HEK293 (cell line): ENCODE data around the gene HOOK1.

Source experiments
- CTCF ChIA-PET: fragments of 350-600 bp; formaldehyde crosslinking; extraction: SDS; loops from one replicate; lab custom pipeline; 2021; ENCODE audit warnings: antibody characterized with exemption; lab: Yijun Ruan, JAX
- POLR2A ChIA-PET: fragments of 300-600 bp; formaldehyde crosslinking; extraction: SDS; loops from one replicate; lab custom pipeline; 2020; ENCODE audit warnings: antibody characterized with exemption, inconsistent platforms; lab: Yijun Ruan, JAX
- H3K27ac ChIP-seq: fragments of 200-500 bp; sonication (Bioruptor generic); 2 replicates; pipeline ENCODE4 v1.5.1; 2014; ENCODE audit warnings: low read depth, low read length, control low read depth, inconsistent platforms; ENCODE audit errors: extremely low read depth
- H3K36me3 ChIP-seq, 2 experiments: fragments of 200-500 bp in 1 of 2; sonication (Bioruptor generic) in 1 of 2; 1 replicate in 1 of 2; 2 replicates in 1 of 2; pipeline ENCODE4 v1.5.1; 2014 to 2017; ENCODE audit warnings: inconsistent platforms in 2 of 2, low read length in 2 of 2; ENCODE audit not compliant: control insufficient read depth in 2 of 2, insufficient read depth in 1 of 2
- H3K4me1 ChIP-seq: fragments of 200-500 bp; sonication (Bioruptor generic); 2 replicates; pipeline ENCODE4 v1.5.1; 2014; ENCODE audit warnings: mild to moderate bottlenecking, low read length, inconsistent platforms; ENCODE audit not compliant: control insufficient read depth, insufficient read depth
- H3K4me3 ChIP-seq: 2 replicates; pipeline ENCODE4 v1.5.1; 2011; ENCODE audit warnings: low read depth, mild to moderate bottlenecking, control low read depth, low read length, moderate library complexity
- H3K9me3 ChIP-seq: fragments of 200-500 bp; sonication (Bioruptor generic); 2 replicates; pipeline ENCODE4 v1.5.1; 2014; ENCODE audit warnings: low read depth, low read length, inconsistent platforms; ENCODE audit not compliant: control insufficient read depth, insufficient read depth
- OSR2 ChIP-seq: fragments of 450-650 bp; formaldehyde crosslinking; IDR thresholded peaks from 2 replicates; pipeline ENCODE4 v1.5.1; 2016; ENCODE audit warnings: missing biosample characterization, missing genetic modification characterization
- PRDM1 ChIP-seq: fragments of 450-650 bp; formaldehyde crosslinking; IDR thresholded peaks from 2 replicates; pipeline ENCODE4; 2016; ENCODE audit warnings: missing biosample characterization, missing genetic modification characterization
- ZBTB17 ChIP-seq: fragments of 450-650 bp; formaldehyde crosslinking; IDR thresholded peaks from 2 replicates; pipeline ENCODE4 v1.5.1; 2016; ENCODE audit warnings: missing biosample characterization, missing genetic modification characterization
- ZFP41 ChIP-seq: fragments of 450-650 bp; formaldehyde crosslinking; IDR thresholded peaks from 2 replicates; pipeline ENCODE4 v1.5.1; 2016; ENCODE audit warnings: missing biosample characterization, missing genetic modification characterization, borderline replicate concordance
- ZIC2 ChIP-seq: fragments of 450-650 bp; formaldehyde crosslinking; IDR thresholded peaks from 2 replicates; pipeline ENCODE4 v1.5.1; 2016; ENCODE audit warnings: missing biosample characterization, missing genetic modification characterization
- ZNF2 ChIP-seq: fragments of 450-650 bp; formaldehyde crosslinking; IDR thresholded peaks from 2 replicates; pipeline ENCODE4 v1.5.1; 2016; ENCODE audit warnings: missing biosample characterization, missing genetic modification characterization
- ZNF350 ChIP-seq: fragments of 450-650 bp; formaldehyde crosslinking; IDR thresholded peaks from 2 replicates; pipeline ENCODE4 v1.5.0; 2017; ENCODE audit warnings: missing biosample characterization, mild to moderate bottlenecking, missing genetic modification characterization
- ZNF529 ChIP-seq: fragments of 450-650 bp; formaldehyde crosslinking; IDR thresholded peaks from 2 replicates; pipeline ENCODE4 v1.5.1; 2017; ENCODE audit warnings: missing genetic modification characterization, missing biosample characterization; ENCODE audit not compliant: insufficient replicate concordance
- ZNF677 ChIP-seq: fragments of 450-650 bp; IDR thresholded peaks from 2 replicates; pipeline ENCODE4 v1.5.0; 2018; ENCODE audit warnings: missing biosample characterization, mild to moderate bottlenecking, missing genetic modification characterization, moderate library complexity
- ZNF707 ChIP-seq: fragments of 450-650 bp; formaldehyde crosslinking; IDR thresholded peaks from 2 replicates; pipeline ENCODE4 v1.5.1; 2016; ENCODE audit warnings: missing biosample characterization, missing genetic modification characterization
- ZNF768 ChIP-seq: fragments of 450-650 bp; formaldehyde crosslinking; IDR thresholded peaks from 2 replicates; pipeline ENCODE4 v1.5.1; 2018; ENCODE audit warnings: missing biosample characterization, mild to moderate bottlenecking, missing genetic modification characterization
- ZNF792 ChIP-seq: fragments of 450-650 bp; formaldehyde crosslinking; IDR thresholded peaks from 2 replicates; pipeline ENCODE4 v1.5.1; 2016; ENCODE audit warnings: missing biosample characterization, missing genetic modification characterization
- TF ChIP-seq, protein P1 (sequence below): fragments of 450-650 bp; formaldehyde crosslinking; IDR thresholded peaks from 2 replicates; pipeline ENCODE4 v1.5.1; 2016; ENCODE audit warnings: missing biosample characterization, missing genetic modification characterization, low read depth
- TF ChIP-seq, protein P2 (sequence below): fragments of 450-650 bp; formaldehyde crosslinking; IDR thresholded peaks from 2 replicates; pipeline ENCODE4 v1.5.1; 2016; ENCODE audit warnings: missing biosample characterization, missing genetic modification characterization
- TF ChIP-seq, protein P3 (sequence below): fragments of 450-650 bp; formaldehyde crosslinking; IDR thresholded peaks from 2 replicates; pipeline ENCODE4 v1.5.1; 2016; ENCODE audit warnings: missing biosample characterization, missing genetic modification characterization, borderline replicate concordance
- TF ChIP-seq, protein P4 (sequence below): fragments of 450-650 bp; formaldehyde crosslinking; IDR thresholded peaks from 2 replicates; pipeline ENCODE4 v1.5.1; 2016; ENCODE audit warnings: missing biosample characterization, missing genetic modification characterization
- TF ChIP-seq, protein P5 (sequence below): IDR thresholded peaks from 2 replicates; pipeline ENCODE4 v1.6.1; 2011; ENCODE audit warnings: mild to moderate bottlenecking, low read depth, low read length, borderline replicate concordance

Gene HOOK1

DNA sequence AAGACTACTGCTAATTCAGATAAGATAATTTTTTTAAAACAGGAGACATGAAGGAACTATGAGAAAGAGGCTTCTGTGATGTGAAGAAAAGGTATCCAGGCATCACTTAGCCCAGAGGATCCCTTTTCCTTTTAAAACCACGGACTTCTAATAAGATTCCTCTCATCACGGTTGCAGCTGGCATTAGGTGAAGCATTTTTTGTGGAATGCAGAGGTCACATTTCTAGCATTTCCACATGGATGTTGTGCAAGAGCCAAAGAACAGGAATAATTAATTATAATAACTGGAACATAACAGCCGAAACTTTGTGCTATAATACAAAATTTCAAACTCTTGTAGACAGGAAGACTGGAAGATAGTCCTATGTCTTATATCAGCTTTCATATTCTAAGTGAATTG is 84.2 kb downstream of the HOOK1 start:
- Histone ChIP-seq H3K9me3 (no peaks in the 10 kb centered on the region), H3K27ac (no peak overlapping the region), H3K36me3 (no peaks in the 10 kb centered on the region), H3K4me3 (no peak overlapping the region), H3K4me1 (no peaks in the 10 kb centered on the region)
- TF ChIP-seq ZNF529 (tag by site-specific recombination) (no peak), ZNF677 (tag by site-specific recombination) (no peak), ZFP41 (tag by site-specific recombination) (no peak), ZBTB17 (tag by site-specific recombination) (no peak), ZNF2 (no peak), OSR2 (tag by site-specific recombination) (no peak), ZIC2 (tag by site-specific recombination) (no peak), ZNF768 (tag by site-specific recombination) (no peak), ZNF707 (tag by site-specific recombination) (no peak)
- TF ChIP-seq, protein P1, sequence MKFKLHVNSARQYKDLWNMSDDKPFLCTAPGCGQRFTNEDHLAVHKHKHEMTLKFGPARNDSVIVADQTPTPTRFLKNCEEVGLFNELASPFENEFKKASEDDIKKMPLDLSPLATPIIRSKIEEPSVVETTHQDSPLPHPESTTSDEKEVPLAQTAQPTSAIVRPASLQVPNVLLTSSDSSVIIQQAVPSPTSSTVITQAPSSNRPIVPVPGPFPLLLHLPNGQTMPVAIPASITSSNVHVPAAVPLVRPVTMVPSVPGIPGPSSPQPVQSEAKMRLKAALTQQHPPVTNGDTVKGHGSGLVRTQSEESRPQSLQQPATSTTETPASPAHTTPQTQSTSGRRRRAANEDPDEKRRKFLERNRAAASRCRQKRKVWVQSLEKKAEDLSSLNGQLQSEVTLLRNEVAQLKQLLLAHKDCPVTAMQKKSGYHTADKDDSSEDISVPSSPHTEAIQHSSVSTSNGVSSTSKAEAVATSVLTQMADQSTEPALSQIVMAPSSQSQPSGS (tag by site-specific recombination): no peak
- TF ChIP-seq, protein P2, sequence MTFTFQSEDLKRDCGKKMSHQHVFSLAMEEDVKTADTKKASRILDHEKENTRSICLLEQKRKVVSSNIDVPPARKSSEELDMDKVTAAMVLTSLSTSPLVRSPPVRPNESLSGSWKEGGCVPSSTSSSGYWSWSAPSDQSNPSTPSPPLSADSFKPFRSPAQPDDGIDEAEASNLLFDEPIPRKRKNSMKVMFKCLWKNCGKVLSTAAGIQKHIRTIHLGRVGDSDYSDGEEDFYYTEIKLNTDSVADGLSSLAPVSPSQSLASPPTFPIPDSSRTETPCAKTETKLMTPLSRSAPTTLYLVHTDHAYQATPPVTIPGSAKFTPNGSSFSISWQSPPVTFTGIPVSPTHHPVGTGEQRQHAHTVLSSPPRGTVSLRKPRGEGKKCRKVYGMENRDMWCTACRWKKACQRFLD: no peak
- POLR2A ChIA-PET: no interaction called here
- CTCF ChIA-PET: interaction anchor here (0.6 to 1.8 kb wide), 2 partner anchors 48 to 50 kb away, joined by 3 to 8 read pairs; no protein-coding TSS in a partner anchor

DNA sequence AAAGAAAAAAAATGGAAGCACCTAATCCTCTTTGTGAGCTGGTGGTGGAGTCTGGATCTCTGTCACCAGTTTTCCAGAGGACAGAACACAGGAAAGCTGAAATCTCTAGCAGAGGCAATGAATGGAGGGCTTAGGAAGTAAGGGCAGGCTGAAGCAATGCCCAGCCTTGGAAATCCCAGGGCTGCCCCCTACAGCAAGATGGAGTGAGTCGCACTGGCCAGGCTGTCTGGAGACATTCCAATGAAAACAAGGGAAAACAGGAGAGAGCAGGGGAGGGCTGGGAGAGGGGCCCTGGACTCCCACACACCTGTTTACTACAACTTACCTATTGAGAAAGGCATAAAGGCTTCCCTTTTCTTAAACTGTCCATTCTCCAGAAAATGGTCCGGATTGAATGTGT is 85.9 kb downstream of the HOOK1 start:
- POLR2A ChIA-PET: no interaction called here
- TF ChIP-seq, protein P3, sequence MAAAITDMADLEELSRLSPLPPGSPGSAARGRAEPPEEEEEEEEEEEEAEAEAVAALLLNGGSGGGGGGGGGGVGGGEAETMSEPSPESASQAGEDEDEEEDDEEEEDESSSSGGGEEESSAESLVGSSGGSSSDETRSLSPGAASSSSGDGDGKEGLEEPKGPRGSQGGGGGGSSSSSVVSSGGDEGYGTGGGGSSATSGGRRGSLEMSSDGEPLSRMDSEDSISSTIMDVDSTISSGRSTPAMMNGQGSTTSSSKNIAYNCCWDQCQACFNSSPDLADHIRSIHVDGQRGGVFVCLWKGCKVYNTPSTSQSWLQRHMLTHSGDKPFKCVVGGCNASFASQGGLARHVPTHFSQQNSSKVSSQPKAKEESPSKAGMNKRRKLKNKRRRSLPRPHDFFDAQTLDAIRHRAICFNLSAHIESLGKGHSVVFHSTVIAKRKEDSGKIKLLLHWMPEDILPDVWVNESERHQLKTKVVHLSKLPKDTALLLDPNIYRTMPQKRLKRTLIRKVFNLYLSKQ (tag by site-specific recombination): no peak
- TF ChIP-seq ZNF350 (no peak), PRDM1 (tag by site-specific recombination) (no peak), ZNF792 (tag by site-specific recombination) (no peak)
- TF ChIP-seq, protein P4, sequence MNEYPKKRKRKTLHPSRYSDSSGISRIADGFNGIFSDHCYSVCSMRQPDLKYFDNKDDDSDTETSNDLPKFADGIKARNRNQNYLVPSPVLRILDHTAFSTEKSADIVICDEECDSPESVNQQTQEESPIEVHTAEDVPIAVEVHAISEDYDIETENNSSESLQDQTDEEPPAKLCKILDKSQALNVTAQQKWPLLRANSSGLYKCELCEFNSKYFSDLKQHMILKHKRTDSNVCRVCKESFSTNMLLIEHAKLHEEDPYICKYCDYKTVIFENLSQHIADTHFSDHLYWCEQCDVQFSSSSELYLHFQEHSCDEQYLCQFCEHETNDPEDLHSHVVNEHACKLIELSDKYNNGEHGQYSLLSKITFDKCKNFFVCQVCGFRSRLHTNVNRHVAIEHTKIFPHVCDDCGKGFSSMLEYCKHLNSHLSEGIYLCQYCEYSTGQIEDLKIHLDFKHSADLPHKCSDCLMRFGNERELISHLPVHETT: no peak
- TF ChIP-seq, protein P5, sequence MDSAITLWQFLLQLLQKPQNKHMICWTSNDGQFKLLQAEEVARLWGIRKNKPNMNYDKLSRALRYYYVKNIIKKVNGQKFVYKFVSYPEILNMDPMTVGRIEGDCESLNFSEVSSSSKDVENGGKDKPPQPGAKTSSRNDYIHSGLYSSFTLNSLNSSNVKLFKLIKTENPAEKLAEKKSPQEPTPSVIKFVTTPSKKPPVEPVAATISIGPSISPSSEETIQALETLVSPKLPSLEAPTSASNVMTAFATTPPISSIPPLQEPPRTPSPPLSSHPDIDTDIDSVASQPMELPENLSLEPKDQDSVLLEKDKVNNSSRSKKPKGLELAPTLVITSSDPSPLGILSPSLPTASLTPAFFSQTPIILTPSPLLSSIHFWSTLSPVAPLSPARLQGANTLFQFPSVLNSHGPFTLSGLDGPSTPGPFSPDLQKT: no peak
- TF ChIP-seq, all 188 proteins: peak for 0
- H3K27ac ChIP-seq: no peak overlapping the region
- CTCF ChIA-PET: interaction anchor here (0.7 to 5.4 kb wide), 6 partner anchors 12 to 71 kb away, joined by 4 to 59 read pairs (median 6); no protein-coding TSS in a partner anchor
- no peaks in the 10 kb centered on the region for H3K9me3 ChIP-seq
- no peak overlapping the region for H3K4me3 ChIP-seq
- H3K4me1 ChIP-seq: no peaks in the 10 kb centered on the region
- H3K36me3 ChIP-seq: no peaks in the 10 kb centered on the region
